Duodenal mucosa (tissue), 2 donors: ENCODE data around the gene D2HGDH.

Experiments
- H3K27ac ChIP-seq: one replicate; pipeline ENCODE4 v1.7.0; 2013; ENCODE audit warnings: low read depth, low read length
- H3K27me3 ChIP-seq, 2 donors: one replicate each; pipeline ENCODE4 v1.7.0; 2013; ENCODE audit warnings: low read length in 2 of 2, control low read depth in 1 of 2; ENCODE audit not compliant: insufficient read depth in 2 of 2, control insufficient read depth in 1 of 2
- H3K36me3 ChIP-seq, 2 donors: one replicate each; pipeline ENCODE4 v1.7.0; 2013; ENCODE audit warnings: low read length in 2 of 2, control low read depth in 1 of 2; ENCODE audit not compliant: insufficient read depth in 2 of 2, control insufficient read depth in 1 of 2
- H3K4me1 ChIP-seq, 2 donors: one replicate each; pipeline ENCODE4 v1.7.0; 2013; ENCODE audit warnings: low read length in 2 of 2, control low read depth in 1 of 2; ENCODE audit not compliant: insufficient read depth in 2 of 2, control insufficient read depth in 1 of 2
- H3K4me3 ChIP-seq, 2 donors: one replicate each; pipeline ENCODE4 v1.7.0; 2013; ENCODE audit warnings: low read length in 2 of 2, low read depth in 1 of 2
- H3K9ac ChIP-seq, 2 donors: one replicate each; pipeline ENCODE4 v1.7.0; 2013; ENCODE audit warnings: low read length in 2 of 2, low read depth in 1 of 2
- H3K9me3 ChIP-seq, 2 donors: one replicate each; pipeline ENCODE4 v1.7.0; 2013; ENCODE audit warnings: low read length in 2 of 2, control low read depth in 1 of 2; ENCODE audit not compliant: control insufficient read depth in 1 of 2

Gene D2HGDH

GRCh38 chr2:241745276-241745675, 10.8 kb downstream of the D2HGDH start:
- Histone ChIP-seq H3K9ac (no peak overlapping the region), H3K9me3 (no peaks in the 10 kb centered on the region), H3K4me3 (no peak overlapping the region), H3K4me1 (no peaks in the 10 kb centered on the region), H3K36me3 (peaks cover 16 to 41% of the 10 kb centered on the region in 2 donors), H3K27ac (no peak overlapping the region), H3K27me3 (no peaks in the 10 kb centered on the region)

- H3K9me3 ChIP-seq = no peaks in the 10 kb centered on the region
- no peaks in the 10 kb centered on the region for H3K4me1 ChIP-seq
- no peak overlapping the region for H3K9ac ChIP-seq
- no peak overlapping the region for H3K4me3 ChIP-seq
- H3K27ac ChIP-seq = no peak overlapping the region
- no peaks in the 10 kb centered on the region for H3K27me3 ChIP-seq
- H3K36me3 ChIP-seq = peaks cover 16 to 41% of the 10 kb centered on the region in 2 donors
Measured at GRCh38 chr2:241746084-241746483, 11.7 kb downstream of the D2HGDH start.

GRCh38 chr2:241748468-241749256, 14.2 kb downstream of the D2HGDH start:
- Histone ChIP-seq H3K27me3 (no peaks in the 10 kb centered on the region), H3K27ac (no peak overlapping the region), H3K9me3 (no peaks in the 10 kb centered on the region), H3K4me1 (no peaks in the 10 kb centered on the region), H3K9ac (no peak overlapping the region), H3K4me3 (no peak overlapping the region), H3K36me3 (peaks cover 16 to 43% of the 10 kb centered on the region in 2 donors)

- no peaks in the 10 kb centered on the region for H3K4me1 ChIP-seq
- H3K9ac ChIP-seq = no peak overlapping the region
- no peaks in the 10 kb centered on the region for H3K27me3 ChIP-seq
- peaks cover 6 to 29% of the 10 kb centered on the region in 2 donors for H3K36me3 ChIP-seq
- H3K27ac ChIP-seq = no peak overlapping the region
- H3K9me3 ChIP-seq = no peaks in the 10 kb centered on the region
- no peak overlapping the region for H3K4me3 ChIP-seq
Measured at GRCh38 chr2:241750076-241750840, 15.8 kb downstream of the D2HGDH start.

GRCh38 chr2:241751152-241751551, 16.7 kb downstream of the D2HGDH start:
- Histone ChIP-seq H3K27ac (no peak overlapping the region), H3K9ac (no peak overlapping the region), H3K4me3 (no peak overlapping the region), H3K9me3 (no peaks in the 10 kb centered on the region), H3K4me1 (no peaks in the 10 kb centered on the region), H3K27me3 (no peaks in the 10 kb centered on the region), H3K36me3 (peaks cover 7 to 30% of the 10 kb centered on the region in 2 donors)

DNA sequence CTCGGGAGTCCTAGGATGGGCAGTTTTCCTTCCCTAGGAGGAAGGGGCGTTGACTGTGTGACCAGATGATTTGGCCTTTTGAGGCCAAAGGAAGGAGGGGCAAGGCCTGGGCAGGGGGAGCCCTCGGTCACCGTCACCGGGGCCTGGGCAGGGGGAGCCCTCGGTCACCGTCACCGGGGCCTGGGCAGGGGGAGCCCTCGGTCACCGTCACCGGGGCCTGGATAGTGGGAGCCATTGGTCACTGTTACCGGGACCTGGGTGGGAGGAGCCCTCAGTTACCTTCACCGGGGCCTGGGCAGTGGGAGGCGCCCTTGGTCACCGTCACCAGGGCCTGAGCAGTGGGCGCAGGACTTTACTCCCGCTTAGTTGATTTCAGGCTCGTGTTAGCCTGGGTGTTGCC, 17.3 kb downstream of the D2HGDH start:
- Histone ChIP-seq H3K4me1 (no peaks in the 10 kb centered on the region), H3K36me3 (peaks cover 8 to 31% of the 10 kb centered on the region in 2 donors), H3K9ac (no peak overlapping the region), H3K4me3 (no peak overlapping the region), H3K27me3 (no peaks in the 10 kb centered on the region), H3K9me3 (no peaks in the 10 kb centered on the region), H3K27ac (no peak overlapping the region)

GRCh38 chr2:241752253-241752652, 17.8 kb downstream of the D2HGDH start:
- no peaks in the 10 kb centered on the region for H3K9me3 ChIP-seq
- no peaks in the 10 kb centered on the region for H3K27me3 ChIP-seq
- no peak overlapping the region for H3K9ac ChIP-seq
- no peaks in the 10 kb centered on the region for H3K4me1 ChIP-seq
- peaks cover 8 to 31% of the 10 kb centered on the region in 2 donors for H3K36me3 ChIP-seq
- H3K4me3 ChIP-seq = no peak overlapping the region
- H3K27ac ChIP-seq = no peak overlapping the region

DNA sequence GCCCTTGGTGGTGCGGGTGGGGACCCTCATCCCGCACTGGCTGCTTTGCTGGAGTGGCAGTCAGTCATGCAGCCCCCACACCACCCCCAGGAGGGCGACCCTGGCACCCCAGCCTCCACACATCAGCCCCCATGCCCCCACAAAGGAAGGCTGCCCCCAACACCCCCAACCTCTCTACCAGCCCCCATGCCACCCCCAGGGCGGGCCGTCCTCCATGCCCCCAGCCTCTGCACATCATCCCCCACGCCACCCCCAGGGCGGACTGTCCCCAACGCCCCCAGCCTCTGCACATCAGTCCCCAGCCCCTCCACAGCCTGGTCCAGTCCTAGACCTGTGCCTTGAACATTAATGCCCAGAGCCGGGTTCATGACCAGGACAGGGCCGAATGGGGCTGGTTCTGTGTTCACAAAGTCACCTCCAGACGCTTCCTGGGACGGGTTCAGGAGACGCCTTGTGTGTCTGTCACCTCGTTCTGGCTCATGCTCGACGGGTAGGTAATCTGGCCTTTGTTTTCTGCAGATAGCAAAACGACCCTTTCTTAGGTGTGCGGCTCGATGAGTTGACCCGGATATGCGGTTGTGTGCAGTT, 18.4 kb downstream of the D2HGDH start:
- no peaks in the 10 kb centered on the region for H3K9me3 ChIP-seq
- peaks cover 8 to 31% of the 10 kb centered on the region in 2 donors for H3K36me3 ChIP-seq
- H3K4me3 ChIP-seq = no peak overlapping the region
- no peak overlapping the region for H3K9ac ChIP-seq
- H3K27me3 ChIP-seq = no peaks in the 10 kb centered on the region
- no peak overlapping the region for H3K27ac ChIP-seq
- H3K4me1 ChIP-seq = no peaks in the 10 kb centered on the region

DNA sequence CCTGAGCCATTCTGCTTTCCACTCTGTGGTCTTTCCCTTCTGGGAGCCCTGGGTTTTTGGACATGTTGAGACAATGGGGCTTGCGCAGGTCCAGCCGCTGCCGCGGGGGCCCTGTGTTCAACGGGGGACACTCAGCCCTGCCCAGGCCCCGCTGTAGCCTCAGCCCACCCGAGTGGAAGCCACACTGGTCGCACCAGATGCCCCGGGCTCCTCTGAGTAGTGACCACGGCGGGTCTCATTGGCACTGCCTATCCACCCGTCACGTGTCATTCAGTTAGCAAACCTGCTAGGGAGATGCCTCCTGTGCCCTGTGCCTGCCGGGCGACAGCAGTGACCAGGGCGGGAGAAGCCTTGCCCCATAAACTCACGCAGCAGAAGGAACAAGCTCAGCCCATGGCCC, 19.1 kb downstream of the D2HGDH start:
- Histone ChIP-seq H3K9ac (no peak overlapping the region), H3K9me3 (no peaks in the 10 kb centered on the region), H3K4me3 (no peak overlapping the region), H3K27me3 (no peaks in the 10 kb centered on the region), H3K27ac (no peak overlapping the region), H3K4me1 (no peaks in the 10 kb centered on the region), H3K36me3 (peaks cover 8 to 31% of the 10 kb centered on the region in 2 donors)

- Histone ChIP-seq H3K36me3 (peaks cover 8 to 30% of the 10 kb centered on the region in 2 donors), H3K9ac (no peak overlapping the region), H3K4me1 (no peaks in the 10 kb centered on the region)
Measured at GRCh38 chr2:241754042-241754441, 19.6 kb downstream of the D2HGDH start.

More at GRCh38 chr2:241754042-241754441, 19.6 kb downstream of the D2HGDH start:
- Histone ChIP-seq H3K4me3 (no peak overlapping the region), H3K27ac (no peak overlapping the region), H3K9me3 (no peaks in the 10 kb centered on the region), H3K27me3 (no peaks in the 10 kb centered on the region)
